NB4 (cell line): ENCODE measurements around the gene GPATCH8.

Source experiments
- CTCF ChIP-seq: IDR thresholded peaks from one replicate; pipeline ENCODE4 v1.5.1; 2012; ENCODE audit warnings: low read depth, low read length
- POLR2A ChIP-seq: IDR thresholded peaks from 2 replicates; pipeline ENCODE4 v1.6.1; 2011; ENCODE audit warnings: mild to moderate bottlenecking; ENCODE audit not compliant: insufficient read length; ENCODE audit errors: extremely low read depth

- TF ChIP-seq CTCF (no peak), POLR2A (no peak)
Observed at GRCh38 chr17:44539673-44540072, 36.5 kb upstream of the GPATCH8 start.
